ENCODE measurements around the gene TGM2.
A peak's percentile ranks its signal among the peaks of the same experiment; 100 is the strongest.

Gene TGM2

DNA sequence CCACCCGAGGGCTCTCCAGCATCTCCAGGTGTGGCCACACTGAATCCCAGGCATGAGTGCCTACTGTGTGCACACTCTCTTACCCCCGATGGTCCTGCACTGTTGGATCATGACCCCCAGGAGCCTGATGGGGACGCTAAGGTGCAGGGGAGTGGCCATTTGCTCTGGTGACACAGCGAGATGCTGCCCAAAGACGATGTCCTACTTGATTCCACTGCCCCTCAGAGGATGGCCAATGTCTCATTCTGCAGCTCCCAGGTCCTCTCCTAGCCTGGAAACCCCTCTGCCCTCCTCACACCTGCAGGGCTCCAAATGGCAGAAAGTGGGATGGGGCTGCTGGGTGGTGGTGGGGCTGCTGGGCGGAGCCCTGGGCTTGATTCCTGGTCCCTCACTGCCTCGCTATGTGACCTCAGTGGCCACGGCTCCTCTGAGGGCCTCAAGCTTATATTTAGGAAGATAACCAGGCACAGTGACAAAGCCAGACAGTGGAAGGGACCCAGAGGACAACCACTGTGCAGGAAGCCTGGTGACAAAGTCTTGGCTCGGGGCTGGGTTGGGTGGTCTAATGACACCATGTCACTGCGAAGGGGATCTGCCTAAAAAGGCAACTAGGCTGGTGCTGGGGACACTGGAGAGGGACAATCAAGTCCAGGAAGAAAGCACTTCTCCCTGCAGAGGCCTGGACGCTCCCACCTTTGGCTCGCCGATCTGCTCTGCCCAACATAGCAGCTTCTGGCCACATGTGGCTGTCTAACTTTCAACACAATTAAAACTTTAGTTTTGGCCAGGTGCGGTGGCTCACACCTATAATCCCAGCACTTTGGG, 28.4 kb downstream of the TGM2 start:
- no peaks in the 10 kb centered on the region for H3K36me3 ChIP-seq (ENCODE audit: control insufficient read depth, insufficient read depth, low read length)
- H3K56ac ChIP-seq (ENCODE audit: low read length), result no peak overlapping the region
- H3K23ac ChIP-seq (ENCODE audit: low read length), result no peak overlapping the region
- no peaks in the 10 kb centered on the region for H3K79me2 ChIP-seq (ENCODE audit: control insufficient read depth, insufficient read depth, low read length)
- H3K79me1 ChIP-seq (ENCODE audit: low read length), result no peaks in the 10 kb centered on the region
- no peak for DNase-seq
- no peak overlapping the region for H3K9ac ChIP-seq (ENCODE audit: low read length)
- H3K27ac ChIP-seq (ENCODE audit: low read depth, low read length), result no peak overlapping the region
- H2BK120ac ChIP-seq (ENCODE audit: low read depth, low read length), result no peak overlapping the region
- H3K4me3 ChIP-seq (ENCODE audit: low read length), result no peak overlapping the region
- no CpG with 5 or more reads among the region's 14 CpGs for WGBS (ENCODE audit: extremely low coverage, insufficient coverage, low lambda C conversion rate)
- no peak overlapping the region for H2BK15ac ChIP-seq (replicated peaks; ENCODE audit: low read depth)
- H3K18ac ChIP-seq (ENCODE audit: low read length), result no peak overlapping the region
- H4K8ac ChIP-seq (ENCODE audit: low read depth, low read length), result no peak overlapping the region
- no peak overlapping the region for H3K4ac ChIP-seq (ENCODE audit: low read depth, low read length)
- no peak overlapping the region for H2AK5ac ChIP-seq (ENCODE audit: low read length)
- no peak overlapping the region for H4K5ac ChIP-seq (ENCODE audit: low read length)
- H3K27me3 ChIP-seq (ENCODE audit: insufficient read depth, low read length, poor library complexity), result no peaks in the 10 kb centered on the region
- H3K4me2 ChIP-seq (ENCODE audit: low read length), result no peak overlapping the region
- no peak overlapping the region for H2BK5ac ChIP-seq (ENCODE audit: low read length)
- H3K4me1 ChIP-seq (ENCODE audit: control insufficient read depth, low read depth, low read length), result peaks cover 9% of the 10 kb centered on the region

DNA sequence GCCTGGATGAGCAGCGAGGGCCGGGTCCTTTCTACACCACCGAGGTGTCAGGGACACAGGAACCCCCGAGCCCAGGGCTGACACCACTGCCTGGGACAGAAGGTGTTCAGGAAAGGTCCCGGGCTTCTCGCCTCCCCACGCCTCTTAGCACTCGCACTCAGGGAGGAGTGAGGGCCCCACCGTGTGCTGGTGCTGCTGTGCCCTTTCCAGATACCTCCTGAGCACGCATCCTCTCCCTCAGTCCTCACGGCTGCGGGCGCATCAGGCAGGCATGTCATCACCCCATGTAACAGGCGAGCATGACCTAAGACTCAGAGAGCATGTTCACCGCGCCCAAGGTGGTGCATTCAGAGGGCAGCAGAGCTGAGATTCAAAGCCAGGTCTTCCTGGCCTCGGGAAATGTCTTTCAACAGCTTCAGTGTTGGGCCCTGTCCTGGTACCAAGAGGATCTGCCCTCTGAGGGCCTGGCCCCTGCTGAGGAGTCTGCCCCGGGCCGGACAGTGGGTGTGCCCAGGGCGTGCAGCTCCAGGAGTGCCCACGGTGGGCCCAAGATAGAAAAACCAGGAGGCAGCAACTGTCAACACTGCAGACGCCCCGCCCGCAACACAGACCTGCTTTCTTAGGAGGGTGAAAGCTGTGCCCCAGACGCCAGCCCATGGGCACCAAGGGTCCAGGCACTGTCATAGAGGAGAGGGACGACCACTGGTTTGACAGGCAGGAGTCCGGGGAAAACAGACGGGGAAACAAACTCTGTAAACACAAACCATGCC, 29.2 kb downstream of the TGM2 start:
- no peak overlapping the region for H4K5ac ChIP-seq (ENCODE audit: low read length)
- H3K56ac ChIP-seq (ENCODE audit: low read length), result no peak overlapping the region
- no peak overlapping the region for H2BK120ac ChIP-seq (ENCODE audit: low read depth, low read length)
- no peaks in the 10 kb centered on the region for H3K27me3 ChIP-seq (ENCODE audit: insufficient read depth, low read length, poor library complexity)
- H3K4me1 ChIP-seq (ENCODE audit: control insufficient read depth, low read depth, low read length), result peaks cover 9% of the 10 kb centered on the region
- no peaks in the 10 kb centered on the region for H3K79me1 ChIP-seq (ENCODE audit: low read length)
- no peak overlapping the region for H2BK15ac ChIP-seq (replicated peaks; ENCODE audit: low read depth)
- H3K4me3 ChIP-seq (ENCODE audit: low read length), result no peak overlapping the region
- no peaks in the 10 kb centered on the region for H3K36me3 ChIP-seq (ENCODE audit: control insufficient read depth, insufficient read depth, low read length)
- H3K23ac ChIP-seq (ENCODE audit: low read length), result no peak overlapping the region
- H2AK5ac ChIP-seq (ENCODE audit: low read length), result no peak overlapping the region
- DNase-seq, result no peak
- no CpG with 5 or more reads among the region's 28 CpGs for WGBS (ENCODE audit: extremely low coverage, insufficient coverage, low lambda C conversion rate)
- no peak overlapping the region for H3K4ac ChIP-seq (ENCODE audit: low read depth, low read length)
- H3K4me2 ChIP-seq (ENCODE audit: low read length), result no peak overlapping the region
- H2BK5ac ChIP-seq (ENCODE audit: low read length), result no peak overlapping the region
- H4K8ac ChIP-seq (ENCODE audit: low read depth, low read length), result no peak overlapping the region
- H3K27ac ChIP-seq (ENCODE audit: low read depth, low read length), result no peak overlapping the region
- no peaks in the 10 kb centered on the region for H3K79me2 ChIP-seq (ENCODE audit: control insufficient read depth, insufficient read depth, low read length)
- H3K9ac ChIP-seq (ENCODE audit: low read length), result no peak overlapping the region
- no peak overlapping the region for H3K18ac ChIP-seq (ENCODE audit: low read length)

DNA sequence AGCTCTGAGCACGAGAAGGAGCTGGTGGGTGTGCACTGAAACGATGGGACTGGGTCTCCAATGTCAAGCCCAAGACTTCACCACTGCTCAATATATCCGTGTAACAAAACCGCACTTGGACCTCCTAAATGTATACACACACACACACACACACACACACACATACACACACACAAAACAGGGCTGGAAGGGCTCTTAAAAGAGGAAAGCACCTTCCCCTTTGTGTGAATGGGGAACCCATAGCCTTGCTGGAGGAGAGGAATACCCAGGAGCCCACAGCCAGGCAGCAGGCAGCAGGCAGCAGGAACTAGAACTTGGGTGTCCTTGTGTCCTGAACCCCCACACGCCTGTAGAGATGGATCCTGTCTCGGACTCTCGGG, 29.8 kb downstream of the TGM2 start:
- Histone ChIP-seq H3K4ac (ENCODE audit: low read depth, low read length) (no peak overlapping the region), H2BK5ac (ENCODE audit: low read length) (peak overlapping the region; percentile 20), H3K79me2 (ENCODE audit: control insufficient read depth, insufficient read depth, low read length) (no peaks in the 10 kb centered on the region), H3K27ac (ENCODE audit: low read depth, low read length) (no peak overlapping the region), H3K4me1 (ENCODE audit: control insufficient read depth, low read depth, low read length) (peaks cover 9% of the 10 kb centered on the region), H3K9ac (ENCODE audit: low read length) (no peak overlapping the region), H3K18ac (ENCODE audit: low read length) (no peak overlapping the region), H3K56ac (ENCODE audit: low read length) (peak overlapping the region; percentile 17), H2BK15ac (replicated peaks; ENCODE audit: low read depth) (no peak overlapping the region), H3K36me3 (ENCODE audit: control insufficient read depth, insufficient read depth, low read length) (no peaks in the 10 kb centered on the region), H2BK120ac (ENCODE audit: low read depth, low read length) (no peak overlapping the region), H2AK5ac (ENCODE audit: low read length) (no peak overlapping the region), H3K4me3 (ENCODE audit: low read length) (no peak overlapping the region), H3K23ac (ENCODE audit: low read length) (no peak overlapping the region), H3K79me1 (ENCODE audit: low read length) (no peaks in the 10 kb centered on the region), H4K5ac (ENCODE audit: low read length) (no peak overlapping the region), H3K4me2 (ENCODE audit: low read length) (no peak overlapping the region), H3K27me3 (ENCODE audit: insufficient read depth, low read length, poor library complexity) (no peaks in the 10 kb centered on the region), H4K8ac (ENCODE audit: low read depth, low read length) (no peak overlapping the region)
- WGBS (ENCODE audit: extremely low coverage, insufficient coverage, low lambda C conversion rate), result no CpG with 5 or more reads among the region's 7 CpGs
- DNase-seq, result no peak

DNA sequence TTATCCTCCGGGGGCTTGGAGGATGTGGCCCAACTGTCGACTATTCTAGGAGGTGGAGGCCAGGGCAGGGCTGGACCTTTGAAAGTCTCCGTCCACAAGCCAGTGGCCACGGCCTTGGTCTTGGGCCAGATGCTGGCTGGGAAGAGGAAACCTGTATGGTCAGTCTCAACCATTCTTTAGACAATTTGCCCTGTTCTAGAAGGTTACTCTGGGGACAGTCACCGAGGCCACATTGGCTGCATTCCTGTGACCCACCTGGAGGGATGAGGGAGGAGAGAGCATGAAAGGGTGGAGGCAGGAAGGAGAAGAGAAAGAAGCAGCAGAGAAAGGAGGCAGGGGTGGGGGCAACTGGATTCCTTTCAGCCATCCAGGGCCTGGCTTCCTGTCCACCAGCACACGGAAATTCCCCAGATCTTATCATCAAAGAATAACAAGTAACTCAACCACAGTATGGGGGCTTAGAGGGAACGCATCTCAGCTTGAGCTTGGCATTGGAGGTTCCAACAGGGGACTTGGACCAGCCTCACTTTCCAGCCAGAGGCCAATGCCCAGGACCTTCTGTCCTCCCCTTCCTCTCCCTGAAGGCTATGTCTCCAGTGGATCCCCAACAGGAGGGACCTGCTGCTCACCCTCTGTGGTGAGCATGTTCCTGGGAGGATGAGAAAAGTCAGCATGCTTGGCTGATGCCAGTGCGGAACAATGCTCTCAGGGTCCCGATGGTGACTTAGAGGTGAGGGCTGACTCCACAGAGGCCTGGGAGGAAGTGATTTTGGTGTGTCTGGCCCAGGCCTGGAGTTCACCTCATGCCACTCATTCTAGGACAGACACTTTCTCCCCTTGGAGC, 30.4 kb downstream of the TGM2 start:
- Histone ChIP-seq H2BK15ac (replicated peaks; ENCODE audit: low read depth) (no peak overlapping the region), H3K79me1 (ENCODE audit: low read length) (no peaks in the 10 kb centered on the region), H2AK5ac (ENCODE audit: low read length) (no peak overlapping the region), H3K4ac (ENCODE audit: low read depth, low read length) (no peak overlapping the region), H3K79me2 (ENCODE audit: control insufficient read depth, insufficient read depth, low read length) (no peaks in the 10 kb centered on the region), H3K4me3 (ENCODE audit: low read length) (no peak overlapping the region), H3K9ac (ENCODE audit: low read length) (no peak overlapping the region), H3K4me1 (ENCODE audit: control insufficient read depth, low read depth, low read length) (peaks cover 9% of the 10 kb centered on the region), H3K27ac (ENCODE audit: low read depth, low read length) (no peak overlapping the region), H3K23ac (ENCODE audit: low read length) (peak overlapping the region; percentile 37), H2BK5ac (ENCODE audit: low read length) (peak overlapping the region; percentile 20), H2BK120ac (ENCODE audit: low read depth, low read length) (no peak overlapping the region), H3K27me3 (ENCODE audit: insufficient read depth, low read length, poor library complexity) (no peaks in the 10 kb centered on the region), H4K5ac (ENCODE audit: low read length) (no peak overlapping the region), H3K36me3 (ENCODE audit: control insufficient read depth, insufficient read depth, low read length) (no peaks in the 10 kb centered on the region), H3K18ac (ENCODE audit: low read length) (no peak overlapping the region), H3K4me2 (ENCODE audit: low read length) (no peak overlapping the region), H4K8ac (ENCODE audit: low read depth, low read length) (no peak overlapping the region), H3K56ac (ENCODE audit: low read length) (peak overlapping the region; percentile 6)
- DNase-seq, result peak; percentile 93
- no CpG with 5 or more reads among the region's 9 CpGs for WGBS (ENCODE audit: extremely low coverage, insufficient coverage, low lambda C conversion rate)

DNA sequence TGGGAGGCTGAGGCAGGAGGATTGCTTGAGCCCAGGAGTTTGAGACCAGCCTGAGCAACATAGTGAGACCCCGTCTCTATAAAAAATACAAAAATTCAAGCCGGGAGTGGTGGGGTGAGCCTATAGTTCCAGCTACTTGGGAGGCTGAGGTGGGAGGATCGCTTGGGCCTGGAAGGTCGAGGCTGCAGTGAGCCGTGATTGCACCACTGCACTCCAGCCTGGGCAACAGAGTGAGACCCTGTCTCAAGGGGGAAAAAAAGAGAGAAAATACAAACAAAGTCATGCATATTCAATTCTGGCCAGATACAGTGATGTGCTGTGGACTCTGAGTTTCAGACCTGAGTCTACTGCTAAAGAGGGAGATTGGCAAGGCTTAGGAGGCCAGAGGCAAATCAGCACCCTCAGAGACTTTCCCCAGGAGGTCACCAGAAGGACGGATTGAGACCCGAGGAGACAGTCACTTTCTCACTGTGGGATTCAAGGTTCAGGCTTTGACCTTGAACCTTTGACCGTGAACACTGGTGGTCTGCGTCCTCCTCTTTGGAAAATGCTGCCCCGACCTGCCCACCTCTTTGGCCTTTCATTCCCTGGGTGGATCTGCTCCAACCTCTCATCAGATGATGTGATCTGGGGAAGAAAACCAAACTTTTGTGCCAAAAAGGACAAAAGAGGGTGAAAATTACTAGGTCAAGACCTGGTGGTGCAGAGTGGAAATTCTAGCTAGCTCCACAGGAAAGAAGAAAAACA, 31.2 kb downstream of the TGM2 start:
- Histone ChIP-seq H3K18ac (ENCODE audit: low read length) (no peak overlapping the region), H3K56ac (ENCODE audit: low read length) (peak overlapping the region; percentile 1), H3K4me1 (ENCODE audit: control insufficient read depth, low read depth, low read length) (peaks cover 9% of the 10 kb centered on the region), H4K8ac (ENCODE audit: low read depth, low read length) (no peak overlapping the region), H2BK120ac (ENCODE audit: low read depth, low read length) (no peak overlapping the region), H2BK5ac (ENCODE audit: low read length) (no peak overlapping the region), H3K27ac (ENCODE audit: low read depth, low read length) (no peak overlapping the region), H3K36me3 (ENCODE audit: control insufficient read depth, insufficient read depth, low read length) (no peaks in the 10 kb centered on the region), H3K79me1 (ENCODE audit: low read length) (no peaks in the 10 kb centered on the region), H2AK5ac (ENCODE audit: low read length) (no peak overlapping the region), H2BK15ac (replicated peaks; ENCODE audit: low read depth) (no peak overlapping the region), H3K4me3 (ENCODE audit: low read length) (no peak overlapping the region), H3K9ac (ENCODE audit: low read length) (no peak overlapping the region), H3K23ac (ENCODE audit: low read length) (peak overlapping the region; percentile 37), H4K5ac (ENCODE audit: low read length) (no peak overlapping the region), H3K79me2 (ENCODE audit: control insufficient read depth, insufficient read depth, low read length) (no peaks in the 10 kb centered on the region), H3K4me2 (ENCODE audit: low read length) (no peak overlapping the region), H3K4ac (ENCODE audit: low read depth, low read length) (no peak overlapping the region), H3K27me3 (ENCODE audit: insufficient read depth, low read length, poor library complexity) (no peaks in the 10 kb centered on the region)
- no peak for DNase-seq
- no CpG with 5 or more reads among the region's 10 CpGs for WGBS (ENCODE audit: extremely low coverage, insufficient coverage, low lambda C conversion rate)

Measured in mesendoderm (in vitro differentiated cells).